ENCODE results near the gene TRAPPC3. TPM values are rescaled to one million over a fixed set of nuclear protein-coding genes. Genes with fewer than 3 reads are reported as not detected.

Gene TRAPPC3
- total RNA-seq, 1 donor from 2014 or later = 68.9 TPM

- Mint-ChIP-seq H3K9me3 (ENCODE audit: unreplicated experiment) (no peaks in the 10 kb centered on the region), H3K4me1 (ENCODE audit: unreplicated experiment) (peaks cover 16% of the 10 kb centered on the region), H3K4me3 (ENCODE audit: unreplicated experiment) (no peak overlapping the region), H3K36me3 (ENCODE audit: unreplicated experiment) (peaks cover 9% of the 10 kb centered on the region), H3K27ac (ENCODE audit: unreplicated experiment) (no peak overlapping the region), H3K27me3 (ENCODE audit: unreplicated experiment) (no peaks in the 10 kb centered on the region)
- no peak for DNase-seq (ENCODE audit: extremely low spot score, unreplicated experiment)
- TF ChIP-seq CTCF (IDR thresholded peaks at IDR 0.05) = no peak
Observed at GRCh38 chr1:36095760-36096405, 53.4 kb downstream of the TRAPPC3 start.

GRCh38 chr1:36094621-36095061 is 54.6 kb downstream of the TRAPPC3 start:
- H3K9me3 Mint-ChIP-seq (ENCODE audit: unreplicated experiment) = no peaks in the 10 kb centered on the region
- peaks cover 14% of the 10 kb centered on the region for H3K4me1 Mint-ChIP-seq (ENCODE audit: unreplicated experiment)
- DNase-seq (ENCODE audit: extremely low spot score, unreplicated experiment) = no peak
- no peak overlapping the region for H3K4me3 Mint-ChIP-seq (ENCODE audit: unreplicated experiment)
- peaks cover 9% of the 10 kb centered on the region for H3K36me3 Mint-ChIP-seq (ENCODE audit: unreplicated experiment)
- no peak overlapping the region for H3K27ac Mint-ChIP-seq (ENCODE audit: unreplicated experiment)
- H3K27me3 Mint-ChIP-seq (ENCODE audit: unreplicated experiment) = no peaks in the 10 kb centered on the region
- TF ChIP-seq CTCF (IDR thresholded peaks at IDR 0.05) = no peak

- no peaks in the 10 kb centered on the region for H3K9me3 Mint-ChIP-seq (ENCODE audit: unreplicated experiment)
- H3K27ac Mint-ChIP-seq (ENCODE audit: unreplicated experiment) = no peak overlapping the region
- H3K36me3 Mint-ChIP-seq (ENCODE audit: unreplicated experiment) = peaks cover 9% of the 10 kb centered on the region
- DNase-seq (ENCODE audit: extremely low spot score, unreplicated experiment) = no peak
- H3K4me1 Mint-ChIP-seq (ENCODE audit: unreplicated experiment) = peaks cover 19% of the 10 kb centered on the region
- TF ChIP-seq CTCF (IDR thresholded peaks at IDR 0.05) = no peak
- no peaks in the 10 kb centered on the region for H3K27me3 Mint-ChIP-seq (ENCODE audit: unreplicated experiment)
- no peak overlapping the region for H3K4me3 Mint-ChIP-seq (ENCODE audit: unreplicated experiment)
Observed at GRCh38 chr1:36093929-36094328, 55.4 kb downstream of the TRAPPC3 start.

GRCh38 chr1:36093226-36093625 is 56.1 kb downstream of the TRAPPC3 start:
- H3K27me3 Mint-ChIP-seq (ENCODE audit: unreplicated experiment) = no peaks in the 10 kb centered on the region
- TF ChIP-seq CTCF (IDR thresholded peaks at IDR 0.05) = no peak
- no peak overlapping the region for H3K27ac Mint-ChIP-seq (ENCODE audit: unreplicated experiment)
- no peak overlapping the region for H3K4me3 Mint-ChIP-seq (ENCODE audit: unreplicated experiment)
- peaks cover 9% of the 10 kb centered on the region for H3K36me3 Mint-ChIP-seq (ENCODE audit: unreplicated experiment)
- peaks cover 21% of the 10 kb centered on the region for H3K4me1 Mint-ChIP-seq (ENCODE audit: unreplicated experiment)
- no peaks in the 10 kb centered on the region for H3K9me3 Mint-ChIP-seq (ENCODE audit: unreplicated experiment)
- DNase-seq (ENCODE audit: extremely low spot score, unreplicated experiment) = no peak

- no peak for TF ChIP-seq CTCF (IDR thresholded peaks at IDR 0.05)
- Mint-ChIP-seq H3K27me3 (ENCODE audit: unreplicated experiment) (no peaks in the 10 kb centered on the region), H3K9me3 (ENCODE audit: unreplicated experiment) (no peaks in the 10 kb centered on the region), H3K27ac (ENCODE audit: unreplicated experiment) (no peak overlapping the region), H3K4me1 (ENCODE audit: unreplicated experiment) (peaks cover 22% of the 10 kb centered on the region), H3K36me3 (ENCODE audit: unreplicated experiment) (peaks cover 9% of the 10 kb centered on the region), H3K4me3 (ENCODE audit: unreplicated experiment) (no peak overlapping the region)
- no peak for DNase-seq (ENCODE audit: extremely low spot score, unreplicated experiment)
Observed at GRCh38 chr1:36092798-36093185, 56.5 kb downstream of the TRAPPC3 start.
